Liver (tissue), 3 donors: ENCODE measurements around the gene PPM1B.

Source experiments
- CTCF ChIP-seq: fragments of 150-350 bp; IDR thresholded peaks from 2 replicates; pipeline ENCODE4 v1.5.1; 2017; ENCODE audit warnings: improper control_type of control experiment, low read depth, low read length; ENCODE audit not compliant: missing input control
- FOXA1 ChIP-seq: IDR thresholded peaks from 2 replicates; pipeline ENCODE4 v1.6.1; 2016; ENCODE audit warnings: antibody characterized with exemption
- FOXA2 ChIP-seq: IDR thresholded peaks from 2 replicates; pipeline ENCODE4 v1.6.1; 2016; ENCODE audit warnings: antibody characterized with exemption
- HNF4A ChIP-seq, 2 donors: conservative IDR thresholded peaks; 2 replicates each; pipeline ENCODE4 v1.6.1; 2016; ENCODE audit warnings: antibody characterized with exemption in 2 of 2, mild to moderate bottlenecking in 2 of 2
- HNF4G ChIP-seq: IDR thresholded peaks from 2 replicates; pipeline ENCODE4 v1.6.1; 2016; ENCODE audit warnings: antibody characterized with exemption
- JUND ChIP-seq, 2 donors: IDR thresholded peaks; 2 replicates each; pipeline ENCODE4 v1.6.1; 2016; ENCODE audit warnings: antibody characterized with exemption in 2 of 2
- RAD21 ChIP-seq, 2 donors: IDR thresholded peaks; 2 replicates each; pipeline ENCODE4 v1.6.1; 2016; ENCODE audit warnings: antibody characterized with exemption in 2 of 2, mild to moderate bottlenecking in 2 of 2
- REST ChIP-seq: IDR thresholded peaks from 2 replicates; pipeline ENCODE4 v1.6.1; 2016; ENCODE audit warnings: antibody characterized with exemption, mild to moderate bottlenecking
- SP1 ChIP-seq: IDR thresholded peaks from 2 replicates; pipeline ENCODE4 v1.6.1; 2018; ENCODE audit warnings: antibody characterized with exemption, mild to moderate bottlenecking
- TAF1 ChIP-seq: conservative IDR thresholded peaks from 2 replicates; pipeline ENCODE4 v1.6.1; 2016; ENCODE audit warnings: antibody characterized with exemption, mild to moderate bottlenecking
- YY1 ChIP-seq: IDR thresholded peaks from 2 replicates; pipeline ENCODE4 v1.6.1; 2016; ENCODE audit warnings: antibody characterized with exemption, mild to moderate bottlenecking
- TF ChIP-seq, protein P1 (sequence below): IDR thresholded peaks from 2 replicates; pipeline ENCODE4 v1.6.1; 2016; ENCODE audit warnings: antibody characterized with exemption
- TF ChIP-seq, protein P2 (sequence below): IDR thresholded peaks from 2 replicates; pipeline ENCODE4 v1.6.1; 2016; ENCODE audit warnings: antibody characterized with exemption
- donor health status: healthy.
- donor health status: healthy.

DNA sequence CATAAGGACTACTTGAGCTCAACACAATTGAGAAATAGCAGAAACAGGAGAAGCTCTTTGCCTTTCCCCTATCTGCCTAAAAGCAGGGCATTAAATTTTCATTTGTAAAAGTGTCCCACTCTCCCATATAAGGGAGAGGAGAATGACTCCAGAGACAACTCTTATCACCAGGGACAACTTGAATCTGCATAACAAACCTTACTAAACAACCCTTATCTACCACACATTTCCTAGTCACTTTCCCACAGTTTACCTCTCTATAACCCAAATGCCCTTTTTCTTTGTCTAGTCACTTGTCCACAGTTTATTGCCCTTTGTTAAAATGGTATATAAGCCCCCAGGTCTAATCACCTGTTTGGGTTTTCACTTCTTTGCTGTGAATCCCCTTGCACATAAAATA lies 37.5 kb upstream of the PPM1B start:
- TF ChIP-seq CTCF (no peak), REST (no peak), HNF4A (conservative IDR thresholded peaks at IDR 0.05) (no peak), RAD21 (IDR thresholded peaks at IDR 0.05) (no peak), SP1 (no peak), JUND (IDR thresholded peaks at IDR 0.05) (no peak), FOXA1 (no peak), HNF4G (no peak), YY1 (no peak), FOXA2 (no peak), TAF1 (no peak)
- TF ChIP-seq, protein P1, sequence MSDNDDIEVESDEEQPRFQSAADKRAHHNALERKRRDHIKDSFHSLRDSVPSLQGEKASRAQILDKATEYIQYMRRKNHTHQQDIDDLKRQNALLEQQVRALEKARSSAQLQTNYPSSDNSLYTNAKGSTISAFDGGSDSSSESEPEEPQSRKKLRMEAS: no peak
- TF ChIP-seq, protein P2, sequence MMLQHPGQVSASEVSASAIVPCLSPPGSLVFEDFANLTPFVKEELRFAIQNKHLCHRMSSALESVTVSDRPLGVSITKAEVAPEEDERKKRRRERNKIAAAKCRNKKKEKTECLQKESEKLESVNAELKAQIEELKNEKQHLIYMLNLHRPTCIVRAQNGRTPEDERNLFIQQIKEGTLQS: no peak
